Loucy (cell line): ENCODE results near the gene COL5A1.

Source experiments
- H2AFZ ChIP-seq: fragments of 200-600 bp; sonication (generic); 2 replicates; pipeline ENCODE4 v1.6.0; 2016; ENCODE audit warnings: antibody characterized with exemption, mild to moderate bottlenecking, low read length, moderate library complexity
- H3F3A ChIP-seq: fragments of 200-600 bp; 2 replicates; pipeline ENCODE4 v1.6.0; 2016; ENCODE audit warnings: antibody characterized with exemption, low read depth, mild to moderate bottlenecking
- H3K27me3 ChIP-seq: fragments of 200-600 bp; sonication (generic); 2 replicates; pipeline ENCODE4 v1.6.1; 2014; ENCODE audit warnings: low read length, mild to moderate bottlenecking; ENCODE audit not compliant: insufficient read depth, poor library complexity, severe bottlenecking
- H3K36me3 ChIP-seq: fragments of 200-600 bp; sonication (generic); 2 replicates; pipeline ENCODE4 v1.6.1; 2016; ENCODE audit warnings: low read length; ENCODE audit not compliant: insufficient read depth
- H3K4me1 ChIP-seq: fragments of 200-600 bp; sonication (generic); 2 replicates; pipeline ENCODE4 v1.5.1; 2014; ENCODE audit warnings: low read length, mild to moderate bottlenecking; ENCODE audit not compliant: insufficient read depth, poor library complexity, severe bottlenecking
- H3K4me2 ChIP-seq: fragments of 200-600 bp; sonication (generic); 2 replicates; pipeline ENCODE4 v1.6.0; 2014; ENCODE audit warnings: antibody characterized with exemption, low read length, low read depth, mild to moderate bottlenecking; ENCODE audit not compliant: poor library complexity, severe bottlenecking
- H3K4me3 ChIP-seq: fragments of 200-600 bp; sonication (generic); 2 replicates; pipeline ENCODE4 v1.5.1; 2014; ENCODE audit warnings: low read length, mild to moderate bottlenecking, mixed read lengths; ENCODE audit not compliant: poor library complexity, severe bottlenecking
- H3K79me2 ChIP-seq: fragments of 200-600 bp; sonication (generic); 2 replicates; pipeline ENCODE4 v1.6.1; 2014; ENCODE audit warnings: low read length; ENCODE audit not compliant: insufficient read depth
- H3K9ac ChIP-seq: fragments of 200-600 bp; sonication (generic); 2 replicates; pipeline ENCODE4 v1.6.0; 2014; ENCODE audit warnings: mild to moderate bottlenecking, low read depth, low read length, moderate library complexity; ENCODE audit not compliant: poor library complexity, severe bottlenecking
- H3K9me2 ChIP-seq: fragments of 200-600 bp; sonication (generic); replicated peaks from 2 replicates; pipeline ENCODE4 v1.6.1; 2016; ENCODE audit warnings: low read depth, low read length, mixed read lengths
- H3K9me3 ChIP-seq: fragments of 200-600 bp; sonication (generic); 2 replicates; pipeline ENCODE4 v1.6.1; 2014; ENCODE audit warnings: mild to moderate bottlenecking, antibody characterized with exemption, low read length, low read depth; ENCODE audit not compliant: insufficient read depth
- H4K20me1 ChIP-seq: fragments of 200-600 bp; sonication (generic); 2 replicates; pipeline ENCODE4 v1.6.0; 2014; ENCODE audit warnings: antibody characterized with exemption, low read length, mild to moderate bottlenecking; ENCODE audit not compliant: insufficient read depth, poor library complexity, severe bottlenecking
- CTCF ChIP-seq: fragments of 200-600 bp; sonication (generic); conservative IDR thresholded peaks from 2 replicates; pipeline ENCODE4 v1.5.1; 2014; ENCODE audit warnings: mild to moderate bottlenecking, antibody characterized with exemption, low read length
- EZH2phosphoT487 ChIP-seq: fragments of 200-600 bp; IDR thresholded peaks from 2 replicates; pipeline ENCODE4 v1.6.1; 2018; ENCODE audit warnings: antibody characterized with exemption, mild to moderate bottlenecking, moderate library complexity, borderline replicate concordance

Gene COL5A1

GRCh38 chr9:134778841-134779411, 137.3 kb downstream of the COL5A1 start:
- H3K9ac ChIP-seq, result no peak overlapping the region
- H3K9me3 ChIP-seq, result no peaks in the 10 kb centered on the region
- no peaks in the 10 kb centered on the region for H3F3A ChIP-seq
- no peaks in the 10 kb centered on the region for H3K79me2 ChIP-seq
- no peak overlapping the region for H3K4me3 ChIP-seq
- H2AFZ ChIP-seq, result no peak overlapping the region
- H3K4me2 ChIP-seq, result no peak overlapping the region
- TF ChIP-seq CTCF, result peak; percentile 26
- TF ChIP-seq EZH2phosphoT487, result no peak
- no peaks in the 10 kb centered on the region for H3K27me3 ChIP-seq
- H4K20me1 ChIP-seq, result no peaks in the 10 kb centered on the region
- H3K4me1 ChIP-seq, result no peaks in the 10 kb centered on the region
- no peaks in the 10 kb centered on the region for H3K9me2 ChIP-seq
- no peaks in the 10 kb centered on the region for H3K36me3 ChIP-seq

- Histone ChIP-seq H3K4me3 (no peak overlapping the region), H2AFZ (no peak overlapping the region), H3K4me1 (no peaks in the 10 kb centered on the region), H3K9me2 (no peaks in the 10 kb centered on the region), H3F3A (no peaks in the 10 kb centered on the region), H3K27me3 (no peaks in the 10 kb centered on the region), H3K9me3 (no peaks in the 10 kb centered on the region), H4K20me1 (no peaks in the 10 kb centered on the region), H3K36me3 (no peaks in the 10 kb centered on the region), H3K4me2 (no peak overlapping the region), H3K79me2 (no peaks in the 10 kb centered on the region), H3K9ac (no peak overlapping the region)
- no peak for TF ChIP-seq CTCF
- no peak for TF ChIP-seq EZH2phosphoT487
Observed at GRCh38 chr9:134779640-134780039, 138.0 kb downstream of the COL5A1 start.

- H4K20me1 ChIP-seq, result no peaks in the 10 kb centered on the region
- H3F3A ChIP-seq, result no peaks in the 10 kb centered on the region
- no peaks in the 10 kb centered on the region for H3K36me3 ChIP-seq
- no peak overlapping the region for H3K4me2 ChIP-seq
- H3K4me1 ChIP-seq, result no peaks in the 10 kb centered on the region
- H3K4me3 ChIP-seq, result no peak overlapping the region
- no peaks in the 10 kb centered on the region for H3K27me3 ChIP-seq
- no peaks in the 10 kb centered on the region for H3K79me2 ChIP-seq
- H2AFZ ChIP-seq, result no peak overlapping the region
- no peaks in the 10 kb centered on the region for H3K9me3 ChIP-seq
- no peak overlapping the region for H3K9ac ChIP-seq
- no peaks in the 10 kb centered on the region for H3K9me2 ChIP-seq
- TF ChIP-seq EZH2phosphoT487 (no peak), CTCF (peak; percentile 44)
Observed at GRCh38 chr9:134781591-134782302, 140.1 kb downstream of the COL5A1 start.
